GM18909 (cell line): Measurements from ENCODE around the gene SOCS4.
"Not testable (repeated sequence)": the region's sequence is repeated elsewhere in the genome, so short reads cannot be mapped to it uniquely, and the experiment has no call there.

Source experiments
- ATAC-seq: cut with Tn5 transposase; IDR thresholded peaks from one replicate; pipeline ENCODE4 v1.9.1; 2021; ENCODE audit warnings: mild to moderate bottlenecking; ENCODE audit not compliant: unreplicated experiment, poor library complexity

SOCS4 gene

DNA sequence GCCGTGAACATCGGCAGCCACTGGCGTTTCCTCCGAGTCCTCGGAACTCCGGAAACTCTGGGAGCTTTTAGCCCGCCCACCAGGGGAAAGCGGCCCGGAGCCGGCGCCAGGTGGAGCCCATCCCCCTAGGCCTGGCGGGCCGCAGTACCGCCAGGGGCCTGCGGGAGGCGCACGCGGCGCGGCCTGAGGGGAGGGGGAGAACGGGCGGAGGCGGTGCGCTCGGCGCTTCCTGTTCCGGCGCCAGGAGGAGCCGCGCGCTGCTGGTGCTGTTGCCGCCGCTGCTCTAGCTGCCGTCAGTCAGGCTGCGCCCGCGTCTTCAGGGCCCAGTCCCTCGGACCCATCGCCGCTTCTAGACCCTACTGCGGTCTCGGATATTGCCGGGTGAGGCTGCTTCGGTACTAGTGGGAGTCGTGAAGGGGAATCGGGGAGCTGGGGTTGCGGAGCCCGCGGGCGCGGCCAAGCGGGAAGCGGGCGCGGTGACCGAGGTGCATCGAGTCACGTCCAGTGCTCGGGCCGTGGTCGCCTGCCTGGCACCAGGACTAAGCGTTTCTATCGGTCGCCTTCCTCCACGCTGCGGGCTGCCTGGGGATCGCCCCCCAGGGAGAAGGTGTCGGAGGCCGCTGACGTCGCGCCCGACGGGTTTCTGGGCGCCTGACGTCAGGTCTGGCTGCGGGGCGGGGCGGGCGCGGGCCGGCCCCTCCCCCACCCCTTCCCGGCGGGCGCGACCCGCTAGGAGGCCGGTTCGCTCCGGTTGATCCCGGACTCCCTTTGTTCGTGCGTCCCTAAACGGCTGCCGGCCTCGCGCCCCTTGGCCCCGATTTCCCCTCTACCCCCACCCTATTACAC, 24.6 kb downstream of the SOCS4 start, which contains the start of gene MAPK1IP1L:
Gene MAPK1IP1L, plus strand, starts transcription at position 225 of the 846 bp plus-strand sequence. CDS start 10,037 bp downstream, outside the sequence.
- ATAC-seq: peak; percentile 92

DNA sequence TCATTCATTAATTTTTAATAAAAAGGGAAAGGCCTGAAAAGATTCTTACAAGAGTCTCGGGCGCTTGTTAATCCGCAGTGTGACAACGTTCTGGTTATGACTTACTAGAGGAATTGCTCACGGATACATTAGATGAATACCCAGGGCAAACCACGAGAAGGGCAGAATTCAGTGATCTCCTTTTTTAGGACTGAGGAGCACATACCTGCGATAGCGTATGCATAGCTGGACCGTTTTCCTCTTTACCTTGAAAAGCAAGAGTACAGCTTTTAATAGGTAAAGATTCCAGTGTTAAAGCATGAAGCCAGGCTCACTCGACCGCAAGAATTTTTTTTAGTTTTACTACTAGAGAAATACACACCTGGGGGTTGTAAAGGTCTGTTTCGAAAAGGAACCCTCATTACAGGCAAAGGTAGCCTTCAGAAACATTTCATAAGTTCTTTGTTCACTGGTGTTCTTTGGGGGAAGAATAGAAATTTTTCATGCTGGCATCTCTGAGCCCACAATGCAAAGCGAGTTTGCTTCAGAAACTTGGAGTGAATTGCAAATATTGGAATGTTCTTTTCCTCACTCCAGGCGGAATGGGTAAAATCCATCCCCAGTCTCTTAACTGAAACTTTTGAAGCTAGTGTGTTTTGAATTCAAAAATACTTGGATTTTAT, 25.4 kb downstream of the SOCS4 start:
- peak; percentile 14 for ATAC-seq

DNA sequence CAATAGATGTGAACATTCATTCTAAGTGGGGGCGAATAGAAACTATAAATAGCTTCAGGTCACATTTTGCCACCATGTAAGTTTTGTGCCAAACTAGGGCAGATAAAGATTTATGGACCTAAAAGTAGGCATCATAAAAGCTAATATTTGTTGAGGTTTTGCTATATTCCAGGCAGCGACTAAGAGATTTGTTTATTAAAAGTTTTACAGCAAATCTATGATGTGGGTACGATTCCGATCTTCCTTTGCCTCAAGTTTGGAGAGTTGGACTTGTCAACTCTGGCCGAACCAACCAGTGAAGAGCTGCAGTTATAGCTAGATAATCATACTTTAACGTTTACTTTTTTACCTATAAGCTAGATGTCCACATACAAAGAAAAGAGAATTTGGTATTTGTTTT, 26.0 kb downstream of the SOCS4 start:
- ATAC-seq: no peak

DNA sequence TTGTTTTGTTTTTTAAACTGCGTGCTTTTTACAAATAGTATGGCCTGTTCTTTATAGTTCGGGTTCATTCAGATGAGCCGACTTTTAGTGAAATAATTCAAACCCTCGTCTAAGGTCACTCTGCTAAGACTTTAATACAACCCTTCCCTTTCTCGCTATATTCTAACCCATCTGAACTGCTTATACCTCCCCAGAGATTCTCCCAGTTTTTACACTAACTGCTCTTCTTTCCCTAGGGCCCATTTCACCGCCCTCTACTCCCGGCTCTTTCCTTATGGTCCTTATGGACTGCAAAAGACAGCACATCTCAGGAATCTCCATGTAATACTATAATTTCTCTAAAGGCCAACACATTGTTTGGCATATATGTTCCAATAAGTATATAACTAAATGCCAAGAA, 26.5 kb downstream of the SOCS4 start:
- no peak for ATAC-seq

DNA sequence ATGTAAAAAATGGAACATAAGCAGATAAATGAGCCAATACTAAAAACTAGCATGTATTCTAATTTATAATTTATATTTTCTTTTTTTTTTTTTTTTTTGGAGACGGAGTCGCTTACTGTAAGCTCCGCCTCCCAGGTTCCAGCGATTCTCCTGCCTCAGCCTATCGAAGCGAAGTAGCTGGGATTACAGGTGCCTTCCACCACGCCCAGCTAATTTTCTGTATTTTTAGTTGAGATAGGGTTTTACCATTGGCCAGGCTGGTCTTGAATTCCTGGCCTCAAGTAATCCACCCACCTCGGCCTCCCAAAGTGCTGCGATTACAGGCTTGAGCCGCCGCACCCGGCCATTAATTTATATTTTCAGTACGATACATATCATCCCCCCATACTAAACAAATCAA, 27.1 kb downstream of the SOCS4 start:
- ATAC-seq: no peak

DNA sequence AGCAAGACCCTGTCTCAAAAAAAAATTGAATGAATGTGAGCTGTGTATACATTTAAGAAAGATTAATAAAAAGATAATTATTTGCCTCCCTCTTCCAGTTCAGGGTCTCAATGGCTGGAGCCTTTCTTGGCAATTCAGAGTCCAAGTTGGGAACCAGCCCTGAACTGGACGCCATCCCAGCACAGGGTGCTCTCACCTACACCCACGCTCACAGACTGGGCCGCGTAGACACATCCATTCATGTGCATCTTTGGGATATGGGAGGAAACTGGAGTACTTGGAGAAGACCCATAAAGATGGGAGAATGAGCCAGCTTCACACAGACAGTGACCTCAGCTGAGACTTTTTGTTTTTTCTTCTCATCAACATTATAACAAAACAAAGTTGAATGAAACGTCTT, 30.9 kb downstream of the SOCS4 start:
- no peak for ATAC-seq

DNA sequence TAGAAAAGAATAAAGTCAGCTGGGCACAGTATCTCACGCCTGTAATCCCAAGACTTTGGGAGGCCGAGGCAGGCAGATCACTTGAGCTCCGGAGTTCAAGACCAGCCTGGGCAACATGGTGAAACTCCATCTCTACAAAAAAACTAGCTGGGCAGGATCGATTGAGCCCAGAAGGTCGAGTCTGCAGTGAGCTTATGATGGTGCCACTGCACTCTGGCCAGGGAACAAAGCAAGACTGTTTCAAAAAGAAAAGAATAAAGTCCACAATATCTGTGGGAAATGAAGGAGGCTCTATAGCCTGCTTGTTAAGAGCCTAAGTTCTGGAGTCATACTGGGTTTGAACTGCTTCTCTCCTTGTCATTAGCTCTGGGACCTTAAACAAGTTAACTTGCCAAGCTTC, 32.3 kb downstream of the SOCS4 start:
- no peak for ATAC-seq

DNA sequence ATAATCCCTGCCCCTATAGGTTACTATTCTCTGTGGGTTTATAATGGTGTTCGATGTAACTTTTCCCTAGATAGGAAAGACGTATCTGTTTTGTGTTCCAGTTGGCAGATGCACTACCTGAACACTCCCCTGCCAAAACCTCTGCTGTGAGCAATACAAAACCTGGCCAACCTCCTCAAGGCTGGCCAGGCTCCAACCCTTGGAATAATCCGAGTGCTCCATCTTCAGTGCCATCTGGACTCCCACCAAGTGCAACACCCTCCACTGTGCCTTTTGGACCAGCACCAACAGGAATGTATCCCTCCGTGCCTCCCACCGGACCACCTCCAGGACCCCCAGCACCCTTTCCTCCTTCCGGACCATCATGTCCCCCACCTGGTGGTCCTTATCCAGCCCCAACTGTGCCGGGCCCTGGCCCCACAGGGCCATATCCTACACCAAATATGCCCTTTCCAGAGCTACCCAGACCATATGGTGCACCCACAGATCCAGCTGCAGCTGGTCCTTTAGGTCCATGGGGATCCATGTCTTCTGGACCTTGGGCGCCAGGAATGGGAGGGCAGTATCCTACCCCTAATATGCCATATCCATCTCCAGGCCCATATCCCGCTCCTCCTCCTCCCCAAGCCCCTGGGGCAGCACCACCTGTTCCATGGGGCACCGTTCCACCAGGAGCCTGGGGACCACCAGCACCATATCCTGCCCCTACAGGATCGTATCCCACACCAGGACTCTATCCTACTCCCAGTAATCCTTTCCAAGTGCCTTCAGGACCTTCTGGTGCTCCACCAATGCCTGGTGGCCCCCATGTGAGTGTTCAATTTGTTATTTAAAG, 35.7 kb downstream of the SOCS4 start:
- no peak for ATAC-seq

DNA sequence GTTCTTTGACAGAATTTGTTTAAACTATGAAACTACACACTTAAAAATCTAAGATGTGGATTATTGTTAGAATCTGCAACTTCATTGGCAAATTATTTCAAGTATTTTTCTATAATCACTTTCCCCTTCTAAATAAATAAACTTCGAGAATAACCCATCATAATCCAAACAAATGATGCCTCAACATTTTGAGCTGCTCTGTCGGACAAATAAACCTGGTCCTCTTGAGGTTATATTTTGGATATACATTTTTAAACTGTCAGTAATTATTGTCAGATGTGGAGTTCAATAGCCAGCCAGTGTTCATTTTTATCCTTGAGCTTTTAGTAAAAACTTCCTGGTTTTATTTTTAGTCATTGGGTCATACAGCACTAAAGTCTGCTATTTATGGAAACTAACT, 37.9 kb downstream of the SOCS4 start:
- ATAC-seq: not testable (repeated sequence)

DNA sequence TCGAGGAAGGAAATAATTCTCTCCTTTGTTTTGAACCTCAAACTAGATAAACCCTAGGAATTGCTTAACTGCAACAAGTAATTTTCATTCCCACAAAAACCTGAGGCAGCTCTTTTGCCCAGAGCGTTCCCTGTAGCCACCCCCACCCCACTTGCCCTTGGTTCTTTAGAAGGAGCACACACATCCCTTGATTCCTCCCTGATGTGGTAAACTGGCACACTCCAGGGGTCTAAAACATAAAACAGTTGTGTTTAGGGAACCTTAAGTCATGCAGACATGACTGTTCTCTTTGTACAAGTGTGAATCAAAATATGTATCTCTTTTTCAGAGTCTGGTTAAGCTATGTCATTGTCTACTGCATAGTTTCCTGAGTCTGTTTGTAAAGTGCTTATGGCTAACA, 38.4 kb downstream of the SOCS4 start:
- no peak for ATAC-seq

DNA sequence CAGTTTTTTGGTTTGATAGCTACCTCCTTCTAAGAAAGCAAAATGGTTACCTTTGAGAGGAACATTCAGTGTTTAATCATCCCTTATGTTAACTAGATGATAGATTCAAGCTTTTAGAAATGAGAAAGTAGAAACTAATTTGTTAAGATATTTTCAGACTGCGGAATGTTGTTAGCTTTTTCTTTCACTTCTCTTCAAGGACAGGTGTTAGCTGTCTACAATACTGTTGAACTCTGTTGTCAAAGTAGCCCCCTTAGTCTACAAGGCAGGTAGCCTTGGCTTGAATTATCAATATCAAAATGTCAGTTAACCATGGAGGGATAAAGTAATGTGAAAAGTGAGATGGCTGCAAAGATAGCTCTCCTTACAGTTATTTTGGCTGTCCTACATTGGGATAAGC, 39.2 kb downstream of the SOCS4 start:
- ATAC-seq: no peak

DNA sequence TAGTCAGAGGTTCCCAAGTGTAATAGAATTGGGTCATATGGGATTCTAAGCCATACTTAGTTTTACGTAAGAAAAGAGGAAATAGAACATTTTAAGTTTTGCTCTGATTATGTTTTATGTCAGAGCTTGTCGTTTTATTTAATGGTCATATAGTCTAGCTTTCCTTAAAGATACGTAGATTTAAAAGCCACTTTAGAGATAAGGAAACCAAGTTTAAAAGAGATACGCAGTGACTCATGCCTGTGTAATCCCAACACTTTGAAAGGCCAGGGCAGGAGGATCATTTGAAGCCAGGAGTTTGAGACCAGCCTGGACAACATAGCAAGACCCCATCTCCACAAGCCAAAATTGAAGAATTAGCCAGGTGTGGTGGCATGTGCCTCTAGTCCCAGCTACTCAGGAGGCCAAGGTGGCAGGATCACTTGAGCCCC, 44.0 kb downstream of the SOCS4 start:
- no peak for ATAC-seq

DNA sequence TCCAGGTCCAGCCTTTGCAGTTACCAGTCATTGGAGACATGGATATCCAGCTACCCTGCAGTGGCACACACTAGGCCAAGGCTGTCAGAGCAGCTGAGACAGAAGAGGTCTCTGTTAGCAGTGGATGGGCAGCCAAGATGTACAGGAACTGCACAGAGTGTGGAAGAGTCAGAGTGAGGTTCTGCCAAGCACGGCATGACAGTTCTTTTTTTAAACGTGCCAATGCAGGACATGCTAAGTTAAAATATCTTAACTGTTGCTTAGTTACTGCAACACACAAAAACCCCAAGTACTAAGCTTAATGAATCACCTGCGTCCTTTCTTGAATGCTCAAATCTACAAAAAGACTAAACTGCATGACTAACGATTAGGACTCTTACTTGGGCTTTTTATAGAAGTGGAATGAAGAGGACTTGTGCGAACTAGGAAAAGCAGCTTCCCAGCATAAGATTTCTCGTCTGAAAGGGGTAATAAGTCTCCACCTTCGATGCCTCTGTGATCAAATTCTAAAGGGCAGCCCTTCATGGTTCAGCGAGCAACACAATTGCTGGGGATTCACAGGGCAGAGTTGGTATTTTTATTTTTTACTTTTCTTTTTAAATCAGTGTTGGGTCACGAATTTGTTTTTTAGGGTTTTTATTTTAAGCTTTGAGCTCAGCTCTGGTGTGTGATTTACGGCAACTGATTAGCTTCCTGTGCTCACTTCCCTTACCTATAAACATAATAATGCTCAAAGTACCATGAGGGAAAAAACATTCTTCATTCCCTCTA, 45.0 kb downstream of the SOCS4 start:
- peak; percentile 60 for ATAC-seq

DNA sequence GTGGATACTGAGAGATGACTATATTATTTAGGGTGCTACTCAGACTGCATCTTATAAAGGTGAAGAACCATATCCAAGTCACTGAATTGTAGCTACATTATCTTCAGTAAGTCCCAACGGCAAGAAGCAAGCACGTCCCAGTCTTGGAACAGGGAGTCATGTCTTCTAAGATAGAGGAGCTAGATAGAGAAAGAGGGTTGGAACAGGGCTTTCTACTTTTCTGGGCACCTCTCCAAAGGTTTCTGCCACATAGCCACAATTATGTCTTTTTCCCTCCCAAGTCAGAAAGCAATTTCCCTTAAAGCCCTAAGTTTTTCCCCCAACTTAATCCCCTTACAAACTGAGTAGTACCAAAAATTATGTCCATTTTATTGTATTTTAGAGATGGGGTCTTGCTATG, 46.8 kb downstream of the SOCS4 start:
- no peak for ATAC-seq

DNA sequence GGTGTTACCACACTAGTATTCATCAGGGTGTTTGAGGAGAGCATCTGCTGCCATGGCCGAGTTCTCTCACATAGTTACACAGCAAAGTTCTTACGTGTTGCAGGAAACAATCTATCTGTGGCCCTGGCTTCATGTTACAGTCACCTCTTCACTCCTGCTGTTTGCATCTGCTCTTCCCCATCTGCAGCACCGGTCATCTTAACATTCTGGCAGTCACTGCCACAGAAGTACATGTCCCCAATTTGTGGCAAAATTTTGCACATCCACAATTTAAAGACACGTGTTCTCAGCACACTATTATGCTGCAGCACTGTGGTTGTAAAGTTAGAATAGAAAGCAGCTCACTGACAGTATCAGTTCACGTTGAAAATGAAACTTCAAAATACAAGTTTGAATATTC, 47.6 kb downstream of the SOCS4 start:
- peak; percentile 50 for ATAC-seq

DNA sequence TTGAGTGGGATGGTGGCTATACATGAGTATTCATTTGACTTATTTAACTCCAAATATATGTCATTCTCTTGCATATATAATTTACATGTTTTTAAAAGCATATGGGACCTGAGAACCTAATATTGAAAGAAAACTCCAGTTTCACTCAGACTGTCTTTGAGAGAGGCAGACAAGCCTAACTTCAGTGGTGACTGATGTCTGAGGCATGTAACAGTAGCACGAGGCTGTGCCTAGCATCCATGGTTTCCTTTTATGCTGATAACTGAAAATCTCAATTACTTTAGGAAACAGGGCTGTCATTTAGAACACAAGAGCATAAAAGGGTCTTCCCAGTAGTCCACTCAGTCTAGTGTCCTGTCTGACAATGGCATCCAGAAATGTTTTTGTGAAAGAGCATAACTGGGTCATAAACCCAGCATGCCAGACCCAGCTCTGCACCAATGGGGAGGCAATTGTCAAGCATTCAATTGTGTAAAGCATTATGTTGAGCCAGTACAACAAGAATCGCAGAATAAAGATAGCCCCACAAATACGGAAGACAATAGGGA, 48.7 kb downstream of the SOCS4 start:
- ATAC-seq: no peak

DNA sequence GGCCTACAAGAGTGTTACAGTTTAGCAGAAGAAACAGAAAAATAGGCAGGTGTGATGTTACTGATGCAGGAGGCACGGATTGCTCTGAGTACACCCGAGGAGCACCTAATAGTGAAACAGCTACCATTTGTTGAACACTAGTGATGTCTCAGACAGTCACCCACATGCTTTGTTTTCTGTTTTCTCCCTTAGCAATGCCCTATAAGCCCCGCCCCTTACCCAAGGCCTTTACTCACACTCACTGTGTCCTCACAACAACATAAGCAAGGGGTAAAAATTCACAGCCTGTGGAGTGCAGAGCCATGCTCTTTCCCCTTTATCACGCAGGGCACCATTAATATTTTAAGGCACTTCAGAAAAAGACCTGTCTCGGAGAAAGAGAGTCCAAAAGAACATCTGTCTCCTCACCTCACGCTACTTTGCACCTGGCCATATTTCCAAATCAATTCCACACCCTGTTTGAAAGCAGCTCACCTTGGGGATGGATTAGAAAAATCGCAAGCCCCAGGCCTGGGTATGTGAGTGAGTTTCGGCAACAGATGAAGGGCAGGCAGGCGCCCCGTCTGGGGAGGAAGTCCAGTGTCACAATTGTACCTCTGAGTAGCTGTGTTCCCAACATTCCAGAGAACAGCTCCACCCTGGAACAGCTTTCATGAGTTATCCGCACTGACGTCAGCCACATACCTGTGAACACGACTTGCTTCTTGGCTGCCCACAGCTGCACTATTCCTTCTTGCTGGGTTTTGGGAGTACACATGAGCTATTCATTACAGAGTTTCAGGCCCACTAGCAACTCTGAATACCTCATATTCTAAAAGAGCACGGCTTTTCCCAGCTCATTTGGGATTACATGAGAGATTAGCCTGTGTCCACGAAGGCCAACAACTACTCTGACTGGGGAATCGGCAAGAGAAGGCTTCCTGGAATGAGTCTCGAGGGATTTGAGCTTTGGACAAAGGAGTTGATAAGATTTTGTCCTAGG, 50.4 kb downstream of the SOCS4 start:
- ATAC-seq: no peak

DNA sequence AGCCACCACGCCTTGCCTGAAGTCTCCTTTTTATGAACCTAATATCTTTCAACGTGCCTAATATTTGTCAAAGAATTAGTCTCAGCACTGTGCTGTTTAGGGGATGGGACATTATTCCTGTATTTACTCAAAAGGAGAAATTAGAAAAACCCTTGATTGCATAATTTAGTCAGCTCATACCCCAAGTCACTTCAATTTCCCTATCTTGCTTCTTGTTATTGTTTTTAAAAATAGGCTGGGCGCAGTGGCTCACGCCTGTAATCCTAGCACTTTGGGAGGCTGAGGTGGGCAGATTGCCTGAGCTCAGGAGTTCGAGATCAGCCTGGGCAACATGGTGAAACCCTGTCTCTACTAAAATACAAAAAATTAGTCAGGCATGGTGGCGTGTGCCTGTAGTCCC, 52.9 kb downstream of the SOCS4 start:
- not testable (repeated sequence) for ATAC-seq
